Testis (tissue), 3 donors: ENCODE results near the gene IWS1. TPM values are rescaled to one million over a fixed set of nuclear protein-coding genes. Genes with fewer than 3 reads are reported as not detected.
A peak's percentile ranks its signal among the peaks of the same experiment; 100 is the strongest.

Experiments
- DNase-seq: peaks from one replicate; pipeline ENCODE4 v3.0.0-alpha.2; 2019
- H3K27ac ChIP-seq, 2 donors: fragments of 200-600 bp; sonication (generic); one replicate each; pipeline ENCODE4 v1.5.1; 2019
- H3K27me3 ChIP-seq: fragments of 200-600 bp; sonication (generic); one replicate; pipeline ENCODE4 v1.5.1; 2019
- H3K36me3 ChIP-seq: fragments of 200-600 bp; sonication (generic); one replicate; pipeline ENCODE4 v1.5.1; 2017; ENCODE audit warnings: low read depth; ENCODE audit errors: missing control alignments
- H3K4me1 ChIP-seq: fragments of 200-600 bp; sonication (generic); one replicate; pipeline ENCODE4 v1.5.1; 2019
- H3K4me3 ChIP-seq, 2 donors: fragments of 200-600 bp; sonication (generic); one replicate each; pipeline ENCODE4 v1.5.1; 2017 to 2019
- H3K9me3 ChIP-seq: fragments of 200-600 bp; sonication (generic); one replicate; pipeline ENCODE4 v1.5.1; 2017
- POLR2A ChIP-seq: fragments of 450-650 bp; IDR thresholded peaks from one replicate; pipeline ENCODE4 v1.6.1; 2017; ENCODE audit warnings: antibody characterized with exemption, mild to moderate bottlenecking, moderate library complexity
- WGBS, 2 donors: methylation state at CpG; one replicate each; pipeline ENCODE4 v1.1.5; 2018; 5-methylcytosine and 5-hydroxymethylcytosine counted together
- intact Hi-C: fragments of 100-400 bp; cut with DNase I; formaldehyde crosslinking; loops from one replicate; pipeline ENCODE4 v1.15.1; 2023; ENCODE audit warnings: low total_unique reads
- polyA plus RNA-seq: library from polyadenylated mRNA; stranded (reverse); fragments of 350-450 nt; fragmentation: Illumina TruSeq; extraction: RNeasy Lipid Tissue Mini Kit (QIAGEN cat#74804); gene quantifications from one replicate; pipeline ENCODE4 v1.2.3, GENCODE V29; 2014; ENCODE audit warnings: low read depth, low replicate concordance; ENCODE audit not compliant: insufficient read depth
- total RNA-seq, 2 donors: library from RNA; depleted of rRNA; stranded (reverse); fragments of >200 nt; gene quantifications; one replicate each; pipeline ENCODE4 v1.2.3, GENCODE V29; 2016
- TF ChIP-seq, protein P1 (sequence below), 3 experiments: fragments of 450-650 bp in 2 of 3; fragments of 200-600 bp in 1 of 3; sonication (generic) in 1 of 3; IDR thresholded peaks; one replicate each; pipeline ENCODE4 v1.5.1; 2016 to 2019; ENCODE audit warnings: antibody characterized with exemption in 3 of 3, mild to moderate bottlenecking in 2 of 3, moderate library complexity in 1 of 3

The IWS1 gene
- total and polyA plus RNA-seq, 3 donors from 2014 or later = 33.7 to 52.7 (median 39.6) TPM

GRCh38 chr2:127512362-127512761 is 13.9 kb downstream of the IWS1 start:
- 81 to 86% methylated on average over 4 of the region's 4 CpGs for whole genome bisulfite sequencing, 2 donors
- H3K27me3 ChIP-seq = no peaks in the 10 kb centered on the region
- peaks cover 21% of the 10 kb centered on the region for H3K4me1 ChIP-seq
- H3K36me3 ChIP-seq = no peaks in the 10 kb centered on the region
- intact Hi-C loops = no loop called here
- no peak overlapping the region for H3K4me3 ChIP-seq
- H3K27ac ChIP-seq = no peak overlapping the region
- DNase-seq = no peak
- no peaks in the 10 kb centered on the region for H3K9me3 ChIP-seq
- TF ChIP-seq, protein P1, sequence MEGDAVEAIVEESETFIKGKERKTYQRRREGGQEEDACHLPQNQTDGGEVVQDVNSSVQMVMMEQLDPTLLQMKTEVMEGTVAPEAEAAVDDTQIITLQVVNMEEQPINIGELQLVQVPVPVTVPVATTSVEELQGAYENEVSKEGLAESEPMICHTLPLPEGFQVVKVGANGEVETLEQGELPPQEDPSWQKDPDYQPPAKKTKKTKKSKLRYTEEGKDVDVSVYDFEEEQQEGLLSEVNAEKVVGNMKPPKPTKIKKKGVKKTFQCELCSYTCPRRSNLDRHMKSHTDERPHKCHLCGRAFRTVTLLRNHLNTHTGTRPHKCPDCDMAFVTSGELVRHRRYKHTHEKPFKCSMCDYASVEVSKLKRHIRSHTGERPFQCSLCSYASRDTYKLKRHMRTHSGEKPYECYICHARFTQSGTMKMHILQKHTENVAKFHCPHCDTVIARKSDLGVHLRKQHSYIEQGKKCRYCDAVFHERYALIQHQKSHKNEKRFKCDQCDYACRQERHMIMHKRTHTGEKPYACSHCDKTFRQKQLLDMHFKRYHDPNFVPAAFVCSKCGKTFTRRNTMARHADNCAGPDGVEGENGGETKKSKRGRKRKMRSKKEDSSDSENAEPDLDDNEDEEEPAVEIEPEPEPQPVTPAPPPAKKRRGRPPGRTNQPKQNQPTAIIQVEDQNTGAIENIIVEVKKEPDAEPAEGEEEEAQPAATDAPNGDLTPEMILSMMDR (IDR thresholded peaks at IDR 0.05) = no peak
- TF ChIP-seq POLR2A = no peak

GRCh38 chr2:127511917-127512316 is 14.4 kb downstream of the IWS1 start:
- Histone ChIP-seq H3K4me1 (peaks cover 21% of the 10 kb centered on the region), H3K27me3 (no peaks in the 10 kb centered on the region), H3K27ac (no peak overlapping the region), H3K4me3 (no peak overlapping the region), H3K9me3 (no peaks in the 10 kb centered on the region), H3K36me3 (no peaks in the 10 kb centered on the region)
- no peak for DNase-seq
- 62 to 70% methylated on average over 1 of the region's 1 CpG for WGBS, 2 donors
- intact Hi-C loops = no loop called here
- TF ChIP-seq, protein P1 (IDR thresholded peaks at IDR 0.05) = no peak
- no peak for TF ChIP-seq POLR2A

DNA sequence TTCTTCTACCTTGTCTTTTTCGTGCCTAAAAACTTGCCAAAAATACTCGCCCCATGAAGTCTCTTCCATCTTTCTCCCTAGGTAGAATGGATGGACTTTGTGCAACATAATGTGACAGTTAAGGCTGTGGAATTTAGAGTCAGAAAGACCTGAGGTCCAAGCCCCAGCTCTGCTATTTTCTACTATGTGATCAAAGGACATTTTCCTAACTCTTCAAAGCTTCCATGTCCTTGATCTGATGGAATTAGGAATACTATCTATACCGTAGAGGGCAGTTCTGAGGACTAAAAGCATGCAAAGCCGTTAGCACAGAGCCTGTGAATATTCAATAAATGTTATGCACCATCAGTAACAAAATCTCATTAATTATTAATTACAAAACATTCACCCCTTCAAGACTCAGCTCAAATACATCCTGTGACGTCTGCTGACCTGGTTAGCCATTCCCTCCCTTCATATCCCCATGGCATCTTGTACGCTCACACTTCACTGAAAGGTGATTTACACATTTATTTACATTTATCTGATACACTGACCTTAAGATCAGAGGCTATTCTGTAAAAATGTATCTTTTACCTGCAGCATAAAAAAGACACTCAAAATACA is 15.1 kb downstream of the IWS1 start:
- Histone ChIP-seq H3K4me1 (peaks cover 21% of the 10 kb centered on the region), H3K36me3 (no peaks in the 10 kb centered on the region), H3K27ac (no peak overlapping the region), H3K27me3 (no peaks in the 10 kb centered on the region), H3K4me3 (no peak overlapping the region), H3K9me3 (no peaks in the 10 kb centered on the region)
- DNase-seq = no peak
- no peak for TF ChIP-seq POLR2A
- TF ChIP-seq, protein P1 (IDR thresholded peaks at IDR 0.05) = no peak
- intact Hi-C loops = no loop called here
- WGBS, 2 donors = 79 to 84% methylated on average over 6 of the region's 6 CpGs

DNA sequence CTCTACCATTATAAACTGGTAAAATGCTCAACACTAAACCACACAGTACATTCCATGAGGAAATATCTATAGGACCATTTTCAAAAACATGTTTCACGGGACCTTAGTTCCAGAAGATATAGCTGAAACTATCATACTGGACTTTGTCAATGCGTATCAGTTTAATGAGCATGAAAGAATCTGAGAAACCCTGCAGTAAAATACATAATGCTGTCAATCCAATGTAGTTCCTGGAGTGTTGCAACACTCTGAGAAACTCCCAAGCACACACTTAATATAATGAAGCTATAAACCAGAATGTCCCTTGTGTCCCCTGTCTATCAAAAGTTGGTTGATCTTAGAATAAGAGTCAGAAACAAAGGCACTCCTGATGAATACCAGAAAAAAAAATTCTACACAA is 16.2 kb downstream of the IWS1 start:
- no peaks in the 10 kb centered on the region for H3K9me3 ChIP-seq
- intact Hi-C loops = no loop called here
- DNase-seq = no peak
- TF ChIP-seq POLR2A = no peak
- TF ChIP-seq, protein P1 (IDR thresholded peaks at IDR 0.05) = no peak
- no peaks in the 10 kb centered on the region for H3K27me3 ChIP-seq
- H3K4me1 ChIP-seq = peaks cover 16% of the 10 kb centered on the region
- no peak overlapping the region for H3K4me3 ChIP-seq
- no peak overlapping the region for H3K27ac ChIP-seq
- H3K36me3 ChIP-seq = no peaks in the 10 kb centered on the region
- WGBS, 2 donors = 91% methylated on average over 2 of the region's 2 CpGs

- H3K9me3 ChIP-seq = no peaks in the 10 kb centered on the region
- no peaks in the 10 kb centered on the region for H3K36me3 ChIP-seq
- peaks cover 22% of the 10 kb centered on the region for H3K4me1 ChIP-seq
- WGBS, 2 donors = 22 to 36% methylated on average over 3 of the region's 3 CpGs
- no peak overlapping the region for H3K4me3 ChIP-seq
- peak; percentile 71 for DNase-seq
- no peak for TF ChIP-seq POLR2A
- TF ChIP-seq, protein P1 (IDR thresholded peaks at IDR 0.05) = no peak
- intact Hi-C loops = no loop called here
- H3K27me3 ChIP-seq = no peaks in the 10 kb centered on the region
- peak overlapping the region in 1 of 2 donors; percentile 46 for H3K27ac ChIP-seq
Observed at GRCh38 chr2:127508631-127509034, 17.7 kb downstream of the IWS1 start.
